Loucy (cell line): ENCODE results near the gene IREB2.

Source experiments
- H2AFZ ChIP-seq: fragments of 200-600 bp; sonication (generic); 2 replicates; pipeline ENCODE4 v1.6.0; 2016; ENCODE audit warnings: antibody characterized with exemption, mild to moderate bottlenecking, low read length, moderate library complexity
- H3F3A ChIP-seq: fragments of 200-600 bp; 2 replicates; pipeline ENCODE4 v1.6.0; 2016; ENCODE audit warnings: antibody characterized with exemption, low read depth, mild to moderate bottlenecking
- H3K27me3 ChIP-seq: fragments of 200-600 bp; sonication (generic); 2 replicates; pipeline ENCODE4 v1.6.1; 2014; ENCODE audit warnings: low read length, mild to moderate bottlenecking; ENCODE audit not compliant: insufficient read depth, poor library complexity, severe bottlenecking
- H3K36me3 ChIP-seq: fragments of 200-600 bp; sonication (generic); 2 replicates; pipeline ENCODE4 v1.6.1; 2016; ENCODE audit warnings: low read length; ENCODE audit not compliant: insufficient read depth
- H3K4me1 ChIP-seq: fragments of 200-600 bp; sonication (generic); 2 replicates; pipeline ENCODE4 v1.5.1; 2014; ENCODE audit warnings: low read length, mild to moderate bottlenecking; ENCODE audit not compliant: insufficient read depth, poor library complexity, severe bottlenecking
- H3K4me2 ChIP-seq: fragments of 200-600 bp; sonication (generic); 2 replicates; pipeline ENCODE4 v1.6.0; 2014; ENCODE audit warnings: antibody characterized with exemption, low read length, low read depth, mild to moderate bottlenecking; ENCODE audit not compliant: poor library complexity, severe bottlenecking
- H3K4me3 ChIP-seq: fragments of 200-600 bp; sonication (generic); 2 replicates; pipeline ENCODE4 v1.5.1; 2014; ENCODE audit warnings: low read length, mild to moderate bottlenecking, mixed read lengths; ENCODE audit not compliant: poor library complexity, severe bottlenecking
- H3K79me2 ChIP-seq: fragments of 200-600 bp; sonication (generic); 2 replicates; pipeline ENCODE4 v1.6.1; 2014; ENCODE audit warnings: low read length; ENCODE audit not compliant: insufficient read depth
- H3K9ac ChIP-seq: fragments of 200-600 bp; sonication (generic); 2 replicates; pipeline ENCODE4 v1.6.0; 2014; ENCODE audit warnings: mild to moderate bottlenecking, low read depth, low read length, moderate library complexity; ENCODE audit not compliant: poor library complexity, severe bottlenecking
- H3K9me2 ChIP-seq: fragments of 200-600 bp; sonication (generic); replicated peaks from 2 replicates; pipeline ENCODE4 v1.6.1; 2016; ENCODE audit warnings: low read depth, low read length, mixed read lengths
- H3K9me3 ChIP-seq: fragments of 200-600 bp; sonication (generic); 2 replicates; pipeline ENCODE4 v1.6.1; 2014; ENCODE audit warnings: mild to moderate bottlenecking, antibody characterized with exemption, low read length, low read depth; ENCODE audit not compliant: insufficient read depth
- H4K20me1 ChIP-seq: fragments of 200-600 bp; sonication (generic); 2 replicates; pipeline ENCODE4 v1.6.0; 2014; ENCODE audit warnings: antibody characterized with exemption, low read length, mild to moderate bottlenecking; ENCODE audit not compliant: insufficient read depth, poor library complexity, severe bottlenecking
- CTCF ChIP-seq: fragments of 200-600 bp; sonication (generic); conservative IDR thresholded peaks from 2 replicates; pipeline ENCODE4 v1.5.1; 2014; ENCODE audit warnings: mild to moderate bottlenecking, antibody characterized with exemption, low read length
- EZH2phosphoT487 ChIP-seq: fragments of 200-600 bp; IDR thresholded peaks from 2 replicates; pipeline ENCODE4 v1.6.1; 2018; ENCODE audit warnings: antibody characterized with exemption, mild to moderate bottlenecking, moderate library complexity, borderline replicate concordance

IREB2 gene

GRCh38 chr15:78420766-78421165 lies 17.2 kb upstream of the IREB2 start:
- TF ChIP-seq EZH2phosphoT487 = no peak
- no peak for TF ChIP-seq CTCF
- Histone ChIP-seq H3K4me1 (peaks cover 11% of the 10 kb centered on the region), H2AFZ (no peak overlapping the region), H4K20me1 (no peaks in the 10 kb centered on the region), H3K4me3 (no peak overlapping the region), H3K27me3 (no peaks in the 10 kb centered on the region), H3K9me2 (no peaks in the 10 kb centered on the region), H3K36me3 (no peaks in the 10 kb centered on the region), H3K4me2 (no peak overlapping the region), H3K9me3 (no peaks in the 10 kb centered on the region), H3K79me2 (no peaks in the 10 kb centered on the region), H3F3A (peaks cover 1% of the 10 kb centered on the region; the same call in 1 of the 2 replicates), H3K9ac (no peak overlapping the region)

- H3K4me2 ChIP-seq = no peak overlapping the region
- no peak overlapping the region for H2AFZ ChIP-seq
- no peaks in the 10 kb centered on the region for H3K79me2 ChIP-seq
- H3K9me3 ChIP-seq = no peaks in the 10 kb centered on the region
- no peak overlapping the region for H3K9ac ChIP-seq
- no peaks in the 10 kb centered on the region for H3K36me3 ChIP-seq
- no peaks in the 10 kb centered on the region for H4K20me1 ChIP-seq
- H3K4me3 ChIP-seq = no peak overlapping the region
- no peaks in the 10 kb centered on the region for H3K27me3 ChIP-seq
- no peaks in the 10 kb centered on the region for H3K9me2 ChIP-seq
- no peak for TF ChIP-seq CTCF
- no peak for TF ChIP-seq EZH2phosphoT487
- peaks cover 18% of the 10 kb centered on the region for H3K4me1 ChIP-seq
- peaks cover 6% of the 10 kb centered on the region; the same call in 1 of the 2 replicates for H3F3A ChIP-seq
These were observed 16.6 kb upstream of the IREB2 start for GRCh38 chr15:78421238-78421965.

- H3K79me2 ChIP-seq = no peaks in the 10 kb centered on the region
- H3K4me1 ChIP-seq = peaks cover 26% of the 10 kb centered on the region
- no peak overlapping the region for H3K9ac ChIP-seq
- TF ChIP-seq EZH2phosphoT487 (no peak), CTCF (peak; percentile 91)
- H3K27me3 ChIP-seq = no peaks in the 10 kb centered on the region
- H3K9me2 ChIP-seq = no peaks in the 10 kb centered on the region
- no peak overlapping the region for H3K4me2 ChIP-seq
- H4K20me1 ChIP-seq = no peaks in the 10 kb centered on the region
- no peaks in the 10 kb centered on the region for H3K9me3 ChIP-seq
- no peaks in the 10 kb centered on the region for H3K36me3 ChIP-seq
- H2AFZ ChIP-seq = peak overlapping the region; percentile 71
- peaks cover 6% of the 10 kb centered on the region; the same call in 1 of the 2 replicates for H3F3A ChIP-seq
- no peak overlapping the region for H3K4me3 ChIP-seq
These were observed 15.3 kb upstream of the IREB2 start for GRCh38 chr15:78422571-78423340.
